T-cell (primary cell): ENCODE results near the gene CADM1. TPM values are rescaled to one million over a fixed set of nuclear protein-coding genes. Genes with fewer than 3 reads are reported as not detected.

ENCODE experiments used
- ATAC-seq, 4 experiments: fragments of 200-7000 bp in 3 of 4; fragments of 150-1000 bp in 1 of 4; cut with Tn5 transposase; replicated peaks in 1 of 4; 1 replicate in 3 of 4; 2 replicates in 1 of 4; pipeline ENCODE4 v1.10.0; 2021; ENCODE audit warnings: moderate library complexity in 3 of 4, mild to moderate bottlenecking in 2 of 4, moderate number of reproducible peaks in 1 of 4
- CTCF ChIA-PET, 2 donors: fragments of 300-600 bp; sonication (Branson Sonifier 250); formaldehyde crosslinking; loops; one replicate each; lab custom pipeline; 2022; ENCODE audit warnings: antibody characterized with exemption in 2 of 2; lab: Charles Lee
- POLR2A ChIA-PET, 2 donors: fragments of 300-600 bp; sonication (Branson Sonifier 250); formaldehyde crosslinking; loops; one replicate each; lab custom pipeline; 2022; ENCODE audit warnings: antibody characterized with exemption in 2 of 2; lab: Charles Lee
- DNase-seq, 35 experiments: peaks; one replicate each; pipeline versions ENCODE4 v3.0.0 to v3.0.0-alpha.2; 2013 to 2023
- H3K27ac ChIP-seq: one replicate; pipeline ENCODE4 v1.5.1; 2013; ENCODE audit warnings: low read length
- H3K27me3 ChIP-seq, 2 experiments: replicated peaks in 1 of 2; 1 replicate in 1 of 2; 2 replicates in 1 of 2; pipeline versions ENCODE4 v1.6.1 to v1.7.0; 2013; ENCODE audit warnings: low read length in 1 of 2, mixed read lengths in 1 of 2; ENCODE audit not compliant: control insufficient read depth in 2 of 2, insufficient read depth in 2 of 2; ENCODE audit errors: extremely low read depth in 1 of 2
- H3K36me3 ChIP-seq, 2 donors: 1 replicate in 1 of 2; 2 replicates in 1 of 2; pipeline versions ENCODE4 v1.6.1 to v1.7.0; 2013; ENCODE audit warnings: low read length in 1 of 2; ENCODE audit not compliant: control insufficient read depth in 2 of 2, insufficient read depth in 1 of 2; ENCODE audit errors: extremely low read depth in 1 of 2
- H3K4me1 ChIP-seq, 2 experiments: 1 replicate in 1 of 2; 2 replicates in 1 of 2; pipeline versions ENCODE4 v1.6.1 to v1.7.0; 2013; ENCODE audit warnings: low read length in 2 of 2, mixed read lengths in 1 of 2; ENCODE audit not compliant: insufficient read depth in 2 of 2, control insufficient read depth in 1 of 2; ENCODE audit errors: extremely low read depth in 1 of 2
- H3K4me3 ChIP-seq, 2 donors: 1 replicate in 1 of 2; 2 replicates in 1 of 2; pipeline versions ENCODE4 v1.5.1 to v1.7.0; 2013; ENCODE audit warnings: mild to moderate bottlenecking in 2 of 2, low read length in 1 of 2, moderate library complexity in 1 of 2; ENCODE audit not compliant: control insufficient read depth in 1 of 2; ENCODE audit errors: extremely low read depth in 1 of 2
- H3K9me3 ChIP-seq: 2 replicates; pipeline ENCODE4 v1.7.0; 2013
- H3K27ac Mint-ChIP-seq, 2 donors: one replicate each; pipeline ENCODE4 v1.8.0; 2020 to 2021; ENCODE audit warnings: mild to moderate bottlenecking in 2 of 2, mixed read lengths in 2 of 2
- H3K27me3 Mint-ChIP-seq, 2 donors: one replicate each; pipeline ENCODE4 v1.8.0; 2021 to 2022; ENCODE audit warnings: mixed read lengths in 2 of 2
- H3K36me3 Mint-ChIP-seq: one replicate; pipeline ENCODE4 v1.8.0; 2021; ENCODE audit warnings: mixed read lengths
- H3K4me1 Mint-ChIP-seq, 3 donors: one replicate each; pipeline ENCODE4 v1.8.0; 2020 to 2022; ENCODE audit warnings: mixed read lengths in 3 of 3, mild to moderate bottlenecking in 1 of 3
- H3K4me3 Mint-ChIP-seq, 3 donors: one replicate each; pipeline ENCODE4 v1.8.0; 2020 to 2022; ENCODE audit warnings: mild to moderate bottlenecking in 3 of 3, mixed read lengths in 3 of 3, moderate library complexity in 3 of 3
- H3K9me3 Mint-ChIP-seq, 3 donors: one replicate each; pipeline ENCODE4 v1.8.0; 2020 to 2022; ENCODE audit warnings: mixed read lengths in 3 of 3
- WGBS: methylation state at CpG from one replicate; pipeline ENCODE4 v1.1.5; 2013; ENCODE audit warnings: missing lambda C conversion rate; ENCODE audit not compliant: insufficient coverage; 5-methylcytosine and 5-hydroxymethylcytosine counted together
- total RNA-seq, 35 experiments: library from RNA in 6 of 35; stranded (reverse) in 6 of 35; fragments of 120-200 nt in 1 of 35; gene quantifications; one replicate each; pipeline versions ENCODE4 v1.2.1 to v1.2.4 and lab custom pipeline; 2013 to 2026

CADM1 gene
- total RNA-seq, 5 donors from 2014 or later (not counting 1 experiment from before 2014, with no cell fraction given), result 2.1 to 6.7 (median 3.1) TPM

GRCh38 chr11:115129473-115130289, 374.5 kb downstream of the CADM1 start:
- Mint-ChIP-seq H3K27ac (no peak overlapping the region), H3K27me3 (peaks cover 3 to 5% of the 10 kb centered on the region in 2 donors), H3K9me3 (no peaks in the 10 kb centered on the region), H3K4me1 (no peaks in the 10 kb centered on the region), H3K4me3 (no peak overlapping the region), H3K36me3 (no peaks in the 10 kb centered on the region)
- ATAC-seq, result no peak
- ChIA-PET POLR2A (no interaction called here), CTCF (no interaction called here)
- H3K27me3 ChIP-seq, result no peaks in the 10 kb centered on the region
- H3K4me1 ChIP-seq, result no peaks in the 10 kb centered on the region
- no peak for DNase-seq
- H3K9me3 ChIP-seq, result no peaks in the 10 kb centered on the region
- no peaks in the 10 kb centered on the region for H3K36me3 ChIP-seq
- 73% methylated on average over 7 of the region's 14 CpGs for WGBS
- H3K27ac ChIP-seq, result no peak overlapping the region
- H3K4me3 ChIP-seq, result no peak overlapping the region

GRCh38 chr11:115128226-115128625, 376.0 kb downstream of the CADM1 start:
- peaks cover 0 to 6% of the 10 kb centered on the region in 2 donors for H3K27me3 Mint-ChIP-seq
- no peaks in the 10 kb centered on the region for H3K4me1 Mint-ChIP-seq
- ChIA-PET POLR2A (no interaction called here), CTCF (no interaction called here)
- no peaks in the 10 kb centered on the region for H3K36me3 Mint-ChIP-seq
- H3K4me3 Mint-ChIP-seq, result no peak overlapping the region
- no peak overlapping the region for H3K27ac Mint-ChIP-seq
- DNase-seq (no peak), ATAC-seq (no peak)
- Histone ChIP-seq H3K9me3 (no peaks in the 10 kb centered on the region), H3K4me1 (no peaks in the 10 kb centered on the region), H3K27ac (no peak overlapping the region), H3K4me3 (no peak overlapping the region), H3K36me3 (no peaks in the 10 kb centered on the region), H3K27me3 (peaks cover 0 to under 1% of the 10 kb centered on the region in 2 experiments)
- WGBS, result 88% methylated on average over 4 of the region's 4 CpGs
- no peaks in the 10 kb centered on the region for H3K9me3 Mint-ChIP-seq

DNA sequence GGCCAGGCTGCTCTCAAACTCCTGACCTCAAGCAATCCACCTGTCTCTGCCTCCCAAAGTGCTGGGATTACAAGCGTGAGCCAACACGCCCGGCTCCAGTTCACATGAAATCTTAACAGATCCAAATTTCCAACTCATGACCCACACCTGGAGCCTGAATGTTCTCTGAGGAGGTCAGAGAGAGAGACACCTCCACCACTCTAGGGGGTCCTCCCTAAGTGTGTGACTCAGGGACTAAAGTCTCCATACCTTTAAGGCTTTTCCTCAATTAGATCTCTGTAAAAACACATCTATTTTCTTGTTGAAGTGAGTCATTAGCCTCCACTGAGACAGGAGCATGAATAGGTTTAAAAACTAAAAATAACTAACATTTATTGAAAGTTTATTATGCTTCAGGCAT, 376.4 kb downstream of the CADM1 start:
- POLR2A ChIA-PET, result no interaction called here
- Mint-ChIP-seq H3K4me1 (no peaks in the 10 kb centered on the region), H3K27me3 (peaks cover 0 to 8% of the 10 kb centered on the region in 2 donors), H3K4me3 (no peak overlapping the region), H3K9me3 (no peaks in the 10 kb centered on the region), H3K36me3 (no peaks in the 10 kb centered on the region), H3K27ac (no peak overlapping the region)
- WGBS, result no CpG with 5 or more reads among the region's 3 CpGs
- no peak for ATAC-seq
- CTCF ChIA-PET, result no interaction called here
- H3K4me1 ChIP-seq, result no peaks in the 10 kb centered on the region
- H3K36me3 ChIP-seq, result no peaks in the 10 kb centered on the region
- no peak overlapping the region for H3K4me3 ChIP-seq
- H3K27ac ChIP-seq, result no peak overlapping the region
- no peak for DNase-seq
- H3K27me3 ChIP-seq, result peaks cover 0 to 3% of the 10 kb centered on the region in 2 experiments
- no peaks in the 10 kb centered on the region for H3K9me3 ChIP-seq

GRCh38 chr11:115126515-115127208, 377.6 kb downstream of the CADM1 start:
- DNase-seq (no peak), ATAC-seq (no peak)
- no peaks in the 10 kb centered on the region for H3K36me3 Mint-ChIP-seq
- H3K27me3 Mint-ChIP-seq, result peaks cover 0 to 8% of the 10 kb centered on the region in 2 donors
- no peaks in the 10 kb centered on the region for H3K4me1 Mint-ChIP-seq
- POLR2A ChIA-PET, result no interaction called here
- Histone ChIP-seq H3K27me3 (peaks cover 0 to 5% of the 10 kb centered on the region in 2 experiments), H3K27ac (no peak overlapping the region), H3K9me3 (no peaks in the 10 kb centered on the region), H3K36me3 (no peaks in the 10 kb centered on the region), H3K4me3 (no peak overlapping the region), H3K4me1 (no peaks in the 10 kb centered on the region)
- CTCF ChIA-PET, result no interaction called here
- 86% methylated on average over 7 of the region's 10 CpGs for WGBS
- H3K4me3 Mint-ChIP-seq, result no peak overlapping the region
- no peaks in the 10 kb centered on the region for H3K9me3 Mint-ChIP-seq
- H3K27ac Mint-ChIP-seq, result no peak overlapping the region

- POLR2A ChIA-PET, result no interaction called here
- WGBS, result no CpG with 5 or more reads among the region's 2 CpGs
- H3K27ac ChIP-seq, result no peak overlapping the region
- Mint-ChIP-seq H3K27me3 (peaks cover 0 to 8% of the 10 kb centered on the region in 2 donors), H3K27ac (no peak overlapping the region), H3K4me3 (no peak overlapping the region), H3K4me1 (no peaks in the 10 kb centered on the region), H3K9me3 (no peaks in the 10 kb centered on the region), H3K36me3 (no peaks in the 10 kb centered on the region)
- no peak for ATAC-seq
- no peaks in the 10 kb centered on the region for H3K9me3 ChIP-seq
- no peak for DNase-seq
- no peaks in the 10 kb centered on the region for H3K4me1 ChIP-seq
- CTCF ChIA-PET, result no interaction called here
- no peaks in the 10 kb centered on the region for H3K36me3 ChIP-seq
- peaks cover 0 to 7% of the 10 kb centered on the region in 2 experiments for H3K27me3 ChIP-seq
- H3K4me3 ChIP-seq, result no peak overlapping the region
These were observed 378.1 kb downstream of the CADM1 start for GRCh38 chr11:115126092-115126491.

DNA sequence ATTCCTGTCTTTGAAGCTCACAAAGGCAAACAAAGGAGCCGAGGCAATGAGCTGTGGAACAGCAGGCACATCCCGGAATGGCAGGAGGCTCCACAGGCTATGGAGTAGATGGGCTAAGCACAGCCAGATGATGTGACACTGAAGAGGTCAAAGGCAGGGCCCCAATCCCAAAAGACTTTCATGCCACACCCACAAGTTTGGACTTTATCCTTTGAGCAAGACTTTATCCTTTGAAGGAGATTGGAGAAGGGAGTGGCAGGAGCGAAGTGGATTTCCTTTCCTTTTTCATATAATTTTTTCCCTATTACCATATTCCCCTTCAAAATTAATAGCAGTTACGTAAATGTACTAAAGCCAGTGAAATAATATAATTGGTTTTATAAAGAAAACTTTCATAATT, 379.4 kb downstream of the CADM1 start:
- ChIA-PET CTCF (no interaction called here), POLR2A (no interaction called here)
- no peak overlapping the region for H3K4me3 ChIP-seq
- 83% methylated on average over 2 of the region's 4 CpGs for WGBS
- DNase-seq, result no peak
- Mint-ChIP-seq H3K27ac (no peak overlapping the region), H3K4me3 (no peak overlapping the region), H3K36me3 (no peaks in the 10 kb centered on the region), H3K9me3 (no peaks in the 10 kb centered on the region), H3K4me1 (no peaks in the 10 kb centered on the region), H3K27me3 (peaks cover 0 to 11% of the 10 kb centered on the region in 2 donors)
- no peaks in the 10 kb centered on the region for H3K4me1 ChIP-seq
- H3K36me3 ChIP-seq, result no peaks in the 10 kb centered on the region
- H3K9me3 ChIP-seq, result no peaks in the 10 kb centered on the region
- no peak overlapping the region for H3K27ac ChIP-seq
- peaks cover 0 to 9% of the 10 kb centered on the region in 2 experiments for H3K27me3 ChIP-seq
- ATAC-seq, result no peak
